HepG2 (cell line): Measurements from ENCODE around the gene OPA3. TPM values are rescaled to one million over a fixed set of nuclear protein-coding genes. Genes with fewer than 3 reads are reported as not detected.

ENCODE experiments used
- ATAC-seq: fragments of 200-7000 bp; cut with Tn5 transposase; 3 replicates; pipeline ENCODE4 v1.9.1; 2020; ENCODE audit warnings: mild to moderate bottlenecking, moderate library complexity
- BruUV-seq: library from RNA; stranded (reverse); fragments of 400-500 nt; replicated peaks from 2 replicates; lab custom pipeline; 2021; lab: Mats Ljungman, UMichigan
- CTCF ChIA-PET: fragments of 300-600 bp; formaldehyde crosslinking; extraction: SDS; loops from one replicate; lab custom pipeline; 2021; ENCODE audit warnings: low total read pairs, inconsistent platforms, low intra/inter-chr PET ratio; lab: Yijun Ruan, JAX
- POLR2A ChIA-PET: fragments of 350-600 bp; sonication (Branson Sonifier 250); formaldehyde crosslinking; loops from one replicate; lab custom pipeline; 2020; ENCODE audit warnings: antibody characterized with exemption, inconsistent platforms; lab: Yijun Ruan, JAX
- DNase-seq: peaks from one replicate; pipeline ENCODE4 v3.0.0-alpha.2; 2015; ENCODE audit warnings: low spot score
- FAIRE-seq: peaks from 3 replicates; lab custom pipeline; 2011; peaks lifted over from hg19 to GRCh38; lab: Jason Lieb, UNC
- H2AFZ ChIP-seq: one replicate; pipeline ENCODE4 v1.6.1; 2011; ENCODE audit warnings: low read length, inconsistent platforms
- H3K27ac ChIP-seq: fragments of 300-600 bp; 3 replicates; pipeline ENCODE4 v1.8.0; 2011; ENCODE audit warnings: mixed run types, mild to moderate bottlenecking, mixed read lengths, low read length, inconsistent platforms; ENCODE audit not compliant: insufficient read depth; ENCODE audit errors: extremely low read length
- H3K27me3 ChIP-seq, 2 experiments: fragments of 200-600 bp in 1 of 2; 2 replicates in 1 of 2; 3 replicates in 1 of 2; pipeline versions ENCODE4 v1.6.0 to v1.8.0; 2011; ENCODE audit warnings: low read length in 2 of 2, mild to moderate bottlenecking in 2 of 2, moderate library complexity in 2 of 2, inconsistent platforms in 1 of 2; ENCODE audit not compliant: insufficient read depth in 2 of 2, control insufficient read depth in 1 of 2
- H3K36me3 ChIP-seq, 2 experiments: fragments of 200-600 bp in 1 of 2; replicated peaks in 1 of 2; 2 replicates in 1 of 2; 3 replicates in 1 of 2; pipeline versions ENCODE4 v1.5.1 to v1.8.0; 2011; ENCODE audit warnings: low read length in 2 of 2, inconsistent platforms in 1 of 2; ENCODE audit not compliant: insufficient read depth in 2 of 2, control insufficient read depth in 1 of 2
- H3K4me1 ChIP-seq: 2 replicates; pipeline ENCODE4 v1.5.1; 2012; ENCODE audit warnings: low read length, inconsistent platforms; ENCODE audit not compliant: insufficient read depth
- H3K4me2 ChIP-seq: 2 replicates; pipeline ENCODE4 v1.6.0; 2011; ENCODE audit warnings: low read depth, low read length, inconsistent platforms
- H3K4me3 ChIP-seq, 3 experiments: fragments of 200-600 bp in 1 of 3; sonication (generic), shearing (Covaris generic) in 1 of 3; replicated peaks in 1 of 3; 2 replicates each; pipeline ENCODE4 v1.5.1; 2011 to 2016; ENCODE audit warnings: low read length in 3 of 3, inconsistent platforms in 2 of 3, low read depth in 2 of 3, mild to moderate bottlenecking in 2 of 3, control low read depth in 1 of 3, mixed read lengths in 1 of 3; ENCODE audit not compliant: insufficient read depth in 1 of 3
- H3K79me2 ChIP-seq: one replicate; pipeline ENCODE4 v1.6.1; 2011; ENCODE audit warnings: low read length, inconsistent platforms; ENCODE audit not compliant: insufficient read depth
- H3K9ac ChIP-seq: 2 replicates; pipeline ENCODE4 v1.6.0; 2011; ENCODE audit warnings: mild to moderate bottlenecking, low read depth, low read length, inconsistent platforms; ENCODE audit not compliant: insufficient read depth
- H3K9me3 ChIP-seq: 2 replicates; pipeline ENCODE4 v1.5.1; 2012; ENCODE audit warnings: mild to moderate bottlenecking, low read length
- H4K20me1 ChIP-seq: 2 replicates; pipeline ENCODE4 v1.6.0; 2011; ENCODE audit warnings: inconsistent platforms, mild to moderate bottlenecking, low read length, moderate library complexity; ENCODE audit not compliant: insufficient read depth
- MEF2D ChIP-seq: sonication (generic); formaldehyde crosslinking; IDR thresholded peaks from 2 replicates; pipeline ENCODE4 v1.5.1; 2020; ENCODE audit warnings: mild to moderate bottlenecking, missing genetic modification reagents
- NFE2L2 ChIP-seq: fragments of 150-350 bp; IDR thresholded peaks from 2 replicates; pipeline ENCODE4 v1.6.1; 2014; ENCODE audit warnings: low read length
- PRDM10 ChIP-seq: sonication (generic); formaldehyde crosslinking; IDR thresholded peaks from 2 replicates; pipeline ENCODE4 v1.4.0; 2020; ENCODE audit warnings: low read depth, missing genetic modification reagents
- RNF219 ChIP-seq: sonication (generic); formaldehyde crosslinking; IDR thresholded peaks from 2 replicates; pipeline ENCODE4 v1.5.0; 2020; ENCODE audit warnings: mild to moderate bottlenecking, missing genetic modification reagents
- SNAPC2 ChIP-seq: sonication (generic); formaldehyde crosslinking; IDR thresholded peaks from 2 replicates; pipeline ENCODE4 v1.8.1; 2022; ENCODE audit warnings: mild to moderate bottlenecking, missing genetic modification reagents
- TEAD3 ChIP-seq: optimal IDR thresholded peaks from 2 replicates; pipeline ENCODE3; 2016; ENCODE audit warnings: borderline replicate concordance
- ZFP62 ChIP-seq: sonication (generic); formaldehyde crosslinking; IDR thresholded peaks from 2 replicates; pipeline ENCODE4 v1.4.0; 2020; ENCODE audit warnings: missing genetic modification reagents
- ZNF230 ChIP-seq: sonication (generic); formaldehyde crosslinking; IDR thresholded peaks from 2 replicates; pipeline ENCODE4 v1.4.0; 2020; ENCODE audit warnings: mild to moderate bottlenecking, missing genetic modification reagents
- ZNF777 ChIP-seq: sonication (generic); formaldehyde crosslinking; IDR thresholded peaks from 2 replicates; pipeline ENCODE4 v1.4.0; 2020; ENCODE audit warnings: missing genetic modification reagents
- ZSCAN31 ChIP-seq: sonication (generic); formaldehyde crosslinking; IDR thresholded peaks from 2 replicates; pipeline ENCODE4 v1.5.0; 2020; ENCODE audit warnings: low read depth, mild to moderate bottlenecking, missing genetic modification reagents
- WGBS: methylation state at CpG from one replicate; pipeline ENCODE4 v1.1.6; 2017; ENCODE audit warnings: low lambda C conversion rate; 5-methylcytosine and 5-hydroxymethylcytosine counted together
- in situ Hi-C: cut with HindIII; loops from 2 replicates; pipeline ENCODE4 v1.10.0; 2017; ENCODE audit warnings: low pct_unique_long_range_greater_than_20kb; ENCODE audit not compliant: extremely low pct_ligation_motif_present
- intact Hi-C: fragments of 100-400 bp; cut with micrococcal nuclease; formaldehyde crosslinking; loops from one replicate; pipeline ENCODE4 v1.10.0; 2022; ENCODE audit not compliant: unreplicated experiment
- polyA plus RNA-seq, 8 experiments: library from polyadenylated mRNA; depleted of rRNA in 3 of 8; stranded (reverse) in 7 of 8; unstranded in 1 of 8; fragments of >200 nt; fragmentation: Illumina TruSeq in 4 of 8; extraction: Trizol in 4 of 8; gene quantifications; 2 replicates each; pipeline versions ENCODE4 v1.2.1 to v1.2.3, GENCODE V29; 2011 to 2016; ENCODE audit warnings: low read depth in 4 of 8, missing spikeins in 1 of 8, mixed read lengths in 1 of 8; ENCODE audit not compliant: insufficient read depth in 1 of 8
- total RNA-seq, 5 experiments: library from RNA; depleted of rRNA; stranded (reverse); fragments of >200 nt; fragmentation: Illumina TruSeq; extraction: Trizol; gene quantifications; 2 replicates each; pipeline ENCODE4 v1.2.3, GENCODE V29; 2016; ENCODE audit warnings: low read depth in 1 of 5

The OPA3 gene
- total and polyA plus RNA-seq, 2 of the 13 experiments (the other 11 are each of a cell fraction or from before 2014, with no cell fraction given): 8.3 to 17.7 TPM

- H3K79me2 ChIP-seq: no peaks in the 10 kb centered on the region
These were observed 101.6 kb downstream of the OPA3 start for GRCh38 chr19:45483033-45483432.

GRCh38 chr19:45478454-45479238 is 106.0 kb downstream of the OPA3 start:
- Histone ChIP-seq H3K27ac (peak overlapping the region; percentile 90), H3K79me2 (no peaks in the 10 kb centered on the region), H3K36me3 (no peaks in the 10 kb centered on the region), H3K4me2 (peak overlapping the region; percentile 86), H3K4me3 (peak overlapping the region; percentile 60 to 70 (median 66)), H3K9ac (peak overlapping the region; percentile 88), H3K27me3 (peaks cover 0 to 16% of the 10 kb centered on the region in 2 experiments; a peak in 2 of 5 replicates), H3K9me3 (no peaks in the 10 kb centered on the region), H2AFZ (peak overlapping the region; percentile 75), H4K20me1 (no peaks in the 10 kb centered on the region), H3K4me1 (peaks cover 36% of the 10 kb centered on the region)
- peak; percentile 88 for ATAC-seq
- WGBS: 3% methylated on average over 21 of the region's 39 CpGs
- DNase-seq: peak; percentile 91
- in situ Hi-C loops (loop anchor here (5.0 to 10.0 kb wide), 2 partner anchors 36 to 54 kb away; partner anchors contain the start of gene ERCC1), intact Hi-C loops (loop anchor here (1.0 kb wide), 2 partner anchors 39 to 51 kb away; no protein-coding TSS in a partner anchor)
- peak; percentile 90 for FAIRE-seq
- no TSS peak for BruUV-seq
- ChIA-PET POLR2A (interaction anchor here (0.7 to 2.3 kb wide), 8 partner anchors 10 to 74 kb away, joined by 3 to 33 read pairs (median 8); partner anchors contain the start of genes FOSB and PPP1R13L), CTCF (interaction anchor here (0.7 to 3.5 kb wide), 6 partner anchors 32 to 91 kb away, joined by 3 to 117 read pairs (median 14); partner anchors contain the start of gene PPP1R13L)
- TF ChIP-seq PRDM10 (CRISPR knock-in tag): peak; percentile 75; the same call in 1 of the 2 replicates
- TF ChIP-seq ZNF777 (CRISPR knock-in tag): peak; percentile 65; the same call in 1 of the 2 replicates
- TF ChIP-seq MEF2D (CRISPR knock-in tag): peak; percentile 74; the same call in 1 of the 2 replicates
- peak; percentile 86 for TF ChIP-seq ZSCAN31 (CRISPR knock-in tag)
- TF ChIP-seq NFE2L2: no peak
- peak; percentile 49 for TF ChIP-seq TEAD3 (CRISPR knock-in tag)
- no peak for TF ChIP-seq ZFP62
- peak; percentile 15; the same call in 1 of the 2 replicates for TF ChIP-seq ZNF230 (CRISPR knock-in tag)
- TF ChIP-seq RNF219: peak; percentile 70; the same call in 1 of the 2 replicates

More at GRCh38 chr19:45483033-45483432, 101.6 kb downstream of the OPA3 start:
- no peak for TF ChIP-seq SNAPC2 (CRISPR knock-in tag)
- ATAC-seq (no peak), FAIRE-seq (no peak), DNase-seq (no peak)
- ChIA-PET POLR2A (no interaction called here), CTCF (no interaction called here)
- H3K36me3 ChIP-seq: no peaks in the 10 kb centered on the region
- H3K4me3 ChIP-seq: no peak overlapping the region
- no peaks in the 10 kb centered on the region for H4K20me1 ChIP-seq
- H3K4me1 ChIP-seq: peaks cover 35% of the 10 kb centered on the region
- in situ Hi-C loops: no loop called here
- H3K27me3 ChIP-seq: peaks cover 0 to 7% of the 10 kb centered on the region in 2 experiments; a peak in 2 of 5 replicates
- H3K9ac ChIP-seq: no peak overlapping the region
- no peak overlapping the region for H3K27ac ChIP-seq
- no TSS peak for BruUV-seq
- WGBS: 48% methylated on average over 5 of the region's 5 CpGs
- intact Hi-C loops: no loop called here
- H3K4me2 ChIP-seq: no peak overlapping the region
- no peak overlapping the region for H2AFZ ChIP-seq
- no peaks in the 10 kb centered on the region for H3K9me3 ChIP-seq
